Stomach (tissue), 4 donors: ENCODE results near the gene TMEM144.

ENCODE experiments used
- POLR2A ChIP-seq, 4 donors: fragments of 450-650 bp; IDR thresholded peaks; one replicate each; pipeline ENCODE4 v1.6.1; 2016; ENCODE audit warnings: antibody characterized with exemption in 4 of 4, control low read depth in 2 of 4, mild to moderate bottlenecking in 1 of 4, moderate library complexity in 1 of 4
- POLR2AphosphoS5 ChIP-seq, 3 donors: sonication (generic); formaldehyde crosslinking; IDR thresholded peaks; one replicate each; pipeline ENCODE4 v1.6.1; 2016; ENCODE audit warnings: antibody characterized with exemption in 3 of 3
- TF ChIP-seq, protein P1 (sequence below), 7 experiments: fragments of 450-650 bp in 4 of 7; fragments of 200-600 bp in 3 of 7; sonication (generic) in 3 of 7; IDR thresholded peaks; one replicate each; pipeline ENCODE4 v1.5.1; 2016 to 2019; ENCODE audit warnings: antibody characterized with exemption in 7 of 7, control low read depth in 2 of 7, mild to moderate bottlenecking in 1 of 7

DNA sequence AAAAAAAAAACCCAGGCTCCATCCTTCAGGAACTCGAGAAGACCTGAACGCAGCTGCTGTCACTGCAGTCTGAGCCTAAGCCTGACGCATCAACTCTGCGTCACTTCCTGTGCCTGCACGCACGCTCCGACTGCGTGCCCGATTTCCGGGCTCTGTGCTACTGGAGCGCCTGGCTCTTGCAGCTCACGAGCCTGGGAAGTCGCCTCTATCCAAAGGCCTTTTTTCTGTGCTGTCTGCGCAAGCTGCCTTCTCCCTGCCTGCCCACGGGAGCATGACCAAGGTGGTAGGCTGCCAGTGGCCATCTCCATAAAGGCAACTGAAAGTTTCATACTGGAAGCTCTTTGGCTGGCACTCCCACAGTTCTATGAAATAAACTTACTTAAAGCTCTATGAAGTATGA lies 27.6 kb upstream of the TMEM144 start:
- TF ChIP-seq POLR2AphosphoS5 (IDR thresholded peaks at IDR 0.05) = no peak
- TF ChIP-seq POLR2A (IDR thresholded peaks at IDR 0.05) = no peak
- TF ChIP-seq, protein P1, sequence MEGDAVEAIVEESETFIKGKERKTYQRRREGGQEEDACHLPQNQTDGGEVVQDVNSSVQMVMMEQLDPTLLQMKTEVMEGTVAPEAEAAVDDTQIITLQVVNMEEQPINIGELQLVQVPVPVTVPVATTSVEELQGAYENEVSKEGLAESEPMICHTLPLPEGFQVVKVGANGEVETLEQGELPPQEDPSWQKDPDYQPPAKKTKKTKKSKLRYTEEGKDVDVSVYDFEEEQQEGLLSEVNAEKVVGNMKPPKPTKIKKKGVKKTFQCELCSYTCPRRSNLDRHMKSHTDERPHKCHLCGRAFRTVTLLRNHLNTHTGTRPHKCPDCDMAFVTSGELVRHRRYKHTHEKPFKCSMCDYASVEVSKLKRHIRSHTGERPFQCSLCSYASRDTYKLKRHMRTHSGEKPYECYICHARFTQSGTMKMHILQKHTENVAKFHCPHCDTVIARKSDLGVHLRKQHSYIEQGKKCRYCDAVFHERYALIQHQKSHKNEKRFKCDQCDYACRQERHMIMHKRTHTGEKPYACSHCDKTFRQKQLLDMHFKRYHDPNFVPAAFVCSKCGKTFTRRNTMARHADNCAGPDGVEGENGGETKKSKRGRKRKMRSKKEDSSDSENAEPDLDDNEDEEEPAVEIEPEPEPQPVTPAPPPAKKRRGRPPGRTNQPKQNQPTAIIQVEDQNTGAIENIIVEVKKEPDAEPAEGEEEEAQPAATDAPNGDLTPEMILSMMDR (IDR thresholded peaks at IDR 0.05) = no peak
